ENCODE data around the gene NSUN6.

The NSUN6 gene, protein sequence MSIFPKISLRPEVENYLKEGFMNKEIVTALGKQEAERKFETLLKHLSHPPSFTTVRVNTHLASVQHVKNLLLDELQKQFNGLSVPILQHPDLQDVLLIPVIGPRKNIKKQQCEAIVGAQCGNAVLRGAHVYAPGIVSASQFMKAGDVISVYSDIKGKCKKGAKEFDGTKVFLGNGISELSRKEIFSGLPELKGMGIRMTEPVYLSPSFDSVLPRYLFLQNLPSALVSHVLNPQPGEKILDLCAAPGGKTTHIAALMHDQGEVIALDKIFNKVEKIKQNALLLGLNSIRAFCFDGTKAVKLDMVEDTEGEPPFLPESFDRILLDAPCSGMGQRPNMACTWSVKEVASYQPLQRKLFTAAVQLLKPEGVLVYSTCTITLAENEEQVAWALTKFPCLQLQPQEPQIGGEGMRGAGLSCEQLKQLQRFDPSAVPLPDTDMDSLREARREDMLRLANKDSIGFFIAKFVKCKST

GRCh38 chr10:18651324-18652007, at the start of gene NSUN6:
Gene NSUN6, minus strand, starts transcription at chr10:18651587. Its CDS starts 384 bp downstream, at chr10:18651203.
- peak; percentile 81 for DNase-seq

DNA sequence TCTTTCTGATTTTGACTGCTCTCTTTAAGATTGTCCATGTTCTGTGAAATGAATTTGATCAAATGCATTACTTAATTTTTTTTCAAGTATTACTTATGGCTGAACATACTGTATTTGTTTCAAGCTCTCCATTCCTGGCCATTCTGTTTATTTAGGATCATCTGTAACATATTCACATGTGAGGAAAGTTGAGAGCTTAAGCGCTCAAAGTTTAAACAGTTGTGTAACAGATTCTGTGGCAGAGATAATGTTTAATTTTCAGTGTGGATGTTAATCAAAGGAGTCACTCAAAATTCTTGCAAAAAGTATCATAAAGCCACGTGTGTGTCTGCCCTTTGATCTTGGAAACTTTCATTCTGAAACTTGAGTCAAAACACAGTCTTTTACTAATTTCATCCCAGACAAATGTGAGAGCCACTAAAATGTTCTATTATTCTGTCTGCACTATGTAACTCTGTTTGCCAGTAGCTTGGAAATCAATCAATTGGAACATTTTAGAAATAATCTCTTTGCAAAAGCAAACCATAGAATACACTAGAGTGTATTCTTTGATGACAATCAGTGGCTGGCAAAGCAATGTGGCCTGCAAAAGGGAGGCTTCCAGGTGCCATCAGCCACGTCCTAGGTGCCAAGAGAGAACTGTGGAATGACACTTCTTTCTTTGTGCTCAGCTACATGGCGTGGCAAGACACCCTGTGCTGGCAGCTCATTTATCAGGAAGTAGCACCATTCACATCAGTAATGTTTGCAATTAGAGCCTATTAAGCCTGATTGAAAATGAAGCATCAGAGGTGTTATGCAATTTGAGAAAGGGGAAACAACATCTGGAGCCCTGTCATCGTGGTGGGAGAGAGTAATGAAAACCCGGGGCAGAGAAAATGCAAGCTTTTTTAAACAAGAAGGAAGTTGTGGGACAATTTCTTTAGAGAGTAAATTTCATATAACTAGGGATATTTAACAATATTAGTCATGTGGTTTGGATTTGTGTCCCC, 48.8 kb upstream of the NSUN6 start:
- DNase-seq, result no peak

- DNase-seq, result no peak
Observed at GRCh38 chr10:18690541-18690940, 39.2 kb upstream of the NSUN6 start.

DNA sequence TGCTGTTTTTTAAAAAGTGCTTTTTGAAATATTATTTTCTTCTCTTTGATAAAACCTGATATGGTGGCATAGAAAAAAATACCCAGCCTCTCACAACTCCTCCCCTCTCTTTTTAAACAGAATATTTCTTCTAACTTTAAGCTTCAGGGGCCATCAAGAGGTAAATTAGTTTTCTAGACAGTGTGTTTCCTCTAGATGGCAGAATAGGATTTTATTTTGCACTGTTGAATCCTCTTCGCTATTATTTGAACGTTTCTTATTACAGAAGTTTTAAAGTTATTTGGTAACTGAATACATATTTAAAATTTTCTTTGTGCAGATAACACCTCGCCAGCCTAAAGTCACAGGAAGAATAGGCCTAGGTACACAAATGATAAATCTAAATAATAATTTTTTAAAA, 38.1 kb upstream of the NSUN6 start:
- DNase-seq, result no peak

DNA sequence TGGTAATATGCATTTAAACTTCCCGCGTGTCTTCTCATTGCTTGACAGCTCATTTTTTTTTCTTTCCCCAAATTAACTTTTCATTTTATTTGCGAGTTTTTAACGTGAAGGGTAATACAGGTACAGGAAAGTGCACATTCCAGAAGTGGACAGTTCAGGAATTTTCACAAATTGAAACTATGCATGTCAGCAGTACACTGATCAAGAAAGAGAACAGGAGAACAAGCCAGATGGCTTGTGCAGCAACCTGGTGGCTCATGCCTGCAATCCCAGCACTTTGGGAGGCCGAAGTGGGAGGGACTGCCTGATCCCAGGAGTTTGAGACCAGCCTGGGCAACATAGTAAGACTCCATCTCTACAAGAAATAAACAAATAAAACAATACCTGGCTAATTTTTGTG, 36.3 kb upstream of the NSUN6 start:
- no peak for DNase-seq

DNA sequence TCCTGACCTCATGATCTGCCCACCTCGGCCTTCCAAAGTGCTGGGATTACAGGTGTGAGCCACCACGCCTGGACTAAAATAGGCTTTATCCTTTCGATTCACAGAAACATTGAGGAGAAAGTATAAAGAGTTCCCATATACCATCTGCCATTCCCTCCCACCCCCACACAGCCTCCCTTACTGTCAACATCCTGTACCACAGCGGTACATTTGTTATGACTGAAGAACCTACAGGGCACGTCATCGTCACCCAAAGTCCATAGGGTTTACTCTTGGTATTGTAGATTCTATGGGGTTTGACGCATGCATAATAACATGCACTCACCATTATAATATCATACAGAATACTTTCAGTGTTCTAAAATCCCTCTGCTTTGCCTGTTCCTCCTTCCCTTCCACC, 35.8 kb upstream of the NSUN6 start:
- DNase-seq, result no peak

DNA sequence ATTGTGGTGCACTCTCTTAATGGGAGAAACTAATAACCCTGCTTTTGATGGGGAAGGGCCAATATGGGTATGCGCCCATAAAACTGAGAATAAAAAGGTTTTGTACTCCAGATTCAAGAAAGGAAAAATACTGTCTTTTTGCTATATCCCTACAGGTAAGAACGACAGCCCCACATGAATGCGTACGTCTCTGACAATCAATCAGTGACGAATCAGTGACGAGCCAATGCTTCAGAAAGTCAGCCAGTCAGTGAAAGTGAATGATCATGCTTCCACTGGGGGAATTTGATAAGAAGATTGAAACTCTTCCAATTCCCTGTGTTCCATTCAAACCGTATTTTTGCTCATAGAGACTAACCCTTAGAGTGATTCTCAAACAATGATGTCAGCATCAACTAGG, 34.2 kb upstream of the NSUN6 start:
- no peak for DNase-seq

DNA sequence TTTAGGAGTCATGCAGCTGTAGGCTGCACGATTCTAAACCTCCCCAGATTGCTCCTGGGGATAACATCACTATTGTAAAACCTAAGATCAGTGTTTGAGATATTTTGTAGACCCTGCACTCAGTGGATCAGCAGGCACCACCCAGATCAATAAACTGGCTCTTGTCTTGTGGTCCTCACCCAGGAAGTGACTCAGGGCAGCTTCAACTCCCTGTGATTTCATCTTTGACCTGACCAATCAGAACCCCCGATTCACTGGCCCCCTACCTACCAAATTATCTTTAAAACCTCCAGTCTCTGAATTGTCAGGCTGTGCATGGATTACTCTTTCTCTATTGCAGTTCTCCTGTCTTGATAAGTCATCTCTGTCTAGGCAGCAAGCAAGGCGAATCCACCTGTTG, 33.6 kb upstream of the NSUN6 start:
- no peak for DNase-seq

DNA sequence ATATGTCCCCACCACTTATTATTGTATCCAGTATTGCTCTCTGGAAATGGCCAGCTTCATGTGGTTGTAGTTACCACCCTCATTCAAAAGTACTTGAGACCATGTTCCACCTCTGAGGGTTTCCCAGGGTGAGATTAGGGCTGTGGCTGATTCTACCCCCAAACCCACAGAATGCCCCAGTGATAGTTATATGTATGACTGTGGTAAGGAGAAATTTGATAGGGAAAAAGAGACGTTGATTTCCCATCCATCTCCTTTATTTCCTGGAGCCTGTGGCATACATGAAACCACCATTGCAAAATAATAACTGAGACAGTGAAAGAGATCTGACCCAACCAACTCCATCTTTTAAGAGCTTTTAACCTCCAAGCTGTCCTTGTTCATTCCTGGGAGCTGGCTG, 33.0 kb upstream of the NSUN6 start:
- DNase-seq, result no peak

DNA sequence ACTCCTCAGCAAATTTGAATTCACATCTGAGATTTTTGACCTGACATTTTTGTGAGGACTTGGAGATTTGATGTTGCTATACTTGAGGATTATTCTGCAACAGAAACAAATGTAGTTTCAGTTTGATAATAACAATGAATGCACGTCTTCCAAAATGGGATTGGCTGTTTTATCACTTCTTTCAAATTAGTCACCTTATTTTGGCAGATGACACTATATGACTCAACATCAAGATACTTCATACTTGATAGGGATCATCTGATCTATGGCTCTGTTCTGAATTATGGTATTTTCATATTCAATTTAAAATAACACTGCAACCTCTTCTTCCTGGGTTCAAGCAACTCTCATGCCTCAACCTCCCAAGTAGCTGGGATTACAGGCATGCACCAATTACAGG, 32.0 kb upstream of the NSUN6 start:
- DNase-seq, result peak; percentile 69

DNA sequence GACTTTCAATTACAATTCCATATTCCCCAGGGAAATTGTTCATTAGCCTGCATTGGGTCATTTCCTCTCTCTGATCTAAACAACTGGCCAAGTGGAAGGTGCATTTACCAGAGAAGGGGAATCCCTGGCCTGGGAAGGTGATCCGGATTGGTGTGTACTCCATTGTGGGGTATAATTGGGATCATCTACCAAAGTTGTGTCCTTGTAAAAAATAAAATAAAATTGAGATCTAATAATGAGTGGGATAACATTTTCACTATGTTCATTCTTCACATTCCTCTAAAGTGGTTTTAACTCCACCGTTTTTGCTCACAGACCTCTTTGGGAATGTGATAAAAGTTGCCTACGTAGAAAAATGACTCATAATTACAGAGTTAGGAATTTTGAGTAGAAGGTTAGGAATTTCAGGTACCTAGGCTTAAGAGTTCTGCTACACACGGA, 30.6 kb upstream of the NSUN6 start:
- peak; percentile 74 for DNase-seq

- DNase-seq, result peak; percentile 71
Observed at GRCh38 chr10:18681366-18681765, 30.0 kb upstream of the NSUN6 start.

DNA sequence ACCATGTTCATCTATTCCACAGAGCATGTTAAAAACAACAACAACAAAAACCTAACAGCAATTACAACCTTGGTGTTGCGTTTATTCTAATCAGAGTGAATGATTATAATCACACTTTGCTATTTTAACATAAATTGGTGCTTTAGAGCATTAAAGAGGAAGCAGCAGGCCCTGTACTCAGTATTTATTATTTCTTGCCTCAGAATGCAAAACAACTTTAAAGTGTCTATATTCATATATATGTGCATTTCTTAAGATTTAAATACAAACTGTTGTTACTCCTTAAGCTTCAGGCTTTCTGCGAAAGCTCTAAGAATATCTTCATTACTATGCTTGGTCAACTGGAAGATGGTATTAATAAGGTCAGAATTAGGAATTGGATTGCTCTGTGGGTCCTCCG, 29.4 kb upstream of the NSUN6 start:
- DNase-seq, result no peak

DNA sequence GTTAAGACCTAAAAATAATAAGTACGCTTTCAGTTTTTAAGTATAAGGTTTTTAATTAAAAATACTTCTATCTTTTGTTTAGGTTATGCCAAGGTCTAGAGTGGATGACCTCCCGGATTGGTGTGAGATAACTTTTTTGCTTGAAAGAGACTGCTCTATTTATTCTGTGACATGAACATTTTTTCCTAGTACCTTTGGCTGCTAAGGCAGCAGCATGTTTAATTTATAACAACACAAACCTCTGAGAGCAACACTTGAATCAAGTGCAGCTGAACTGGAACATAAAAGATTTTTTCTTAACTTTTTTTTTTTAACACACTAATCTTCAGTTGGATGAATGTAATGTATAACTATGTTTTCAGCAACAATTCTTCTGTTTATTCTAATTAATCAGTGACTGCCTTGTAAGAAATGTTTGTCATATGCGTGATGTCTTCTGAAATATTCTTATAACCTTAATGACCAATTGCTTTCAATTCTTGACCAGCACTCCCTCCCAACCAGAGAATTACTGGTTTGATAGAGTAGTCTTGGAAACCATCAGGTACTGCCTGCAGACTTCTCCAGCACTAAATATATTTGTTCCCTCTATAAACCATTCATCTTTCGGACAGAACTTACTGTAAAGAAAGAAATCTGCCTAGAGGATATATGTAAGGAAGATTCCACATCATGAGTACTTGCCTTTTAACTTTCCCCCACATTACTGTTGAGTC, 23.9 kb upstream of the NSUN6 start:
- no peak for DNase-seq

DNA sequence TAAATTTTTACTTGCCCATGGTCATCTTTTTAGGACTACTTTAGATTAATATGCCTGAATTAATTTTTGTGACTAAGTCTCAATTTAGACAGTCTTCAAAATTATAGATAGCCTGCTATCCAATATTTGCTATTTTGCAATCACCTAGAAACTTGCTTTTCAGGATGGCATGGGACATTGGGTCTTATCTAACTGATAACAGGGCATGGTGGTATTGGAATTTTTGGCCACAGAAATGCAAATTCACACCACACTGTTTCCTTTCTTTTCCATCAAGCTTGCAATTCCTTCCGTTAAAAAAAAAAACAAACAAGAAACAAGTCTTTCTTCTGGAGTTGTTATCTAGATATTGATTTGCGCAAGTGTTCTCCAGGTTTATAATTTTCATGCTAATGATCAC, 16.6 kb upstream of the NSUN6 start:
- no peak for DNase-seq

- peak; percentile 77 for DNase-seq
Observed at GRCh38 chr10:18666810-18667209, 15.4 kb upstream of the NSUN6 start.

GRCh38 chr10:18665815-18666558, 14.6 kb upstream of the NSUN6 start:
- no peak for DNase-seq

DNA sequence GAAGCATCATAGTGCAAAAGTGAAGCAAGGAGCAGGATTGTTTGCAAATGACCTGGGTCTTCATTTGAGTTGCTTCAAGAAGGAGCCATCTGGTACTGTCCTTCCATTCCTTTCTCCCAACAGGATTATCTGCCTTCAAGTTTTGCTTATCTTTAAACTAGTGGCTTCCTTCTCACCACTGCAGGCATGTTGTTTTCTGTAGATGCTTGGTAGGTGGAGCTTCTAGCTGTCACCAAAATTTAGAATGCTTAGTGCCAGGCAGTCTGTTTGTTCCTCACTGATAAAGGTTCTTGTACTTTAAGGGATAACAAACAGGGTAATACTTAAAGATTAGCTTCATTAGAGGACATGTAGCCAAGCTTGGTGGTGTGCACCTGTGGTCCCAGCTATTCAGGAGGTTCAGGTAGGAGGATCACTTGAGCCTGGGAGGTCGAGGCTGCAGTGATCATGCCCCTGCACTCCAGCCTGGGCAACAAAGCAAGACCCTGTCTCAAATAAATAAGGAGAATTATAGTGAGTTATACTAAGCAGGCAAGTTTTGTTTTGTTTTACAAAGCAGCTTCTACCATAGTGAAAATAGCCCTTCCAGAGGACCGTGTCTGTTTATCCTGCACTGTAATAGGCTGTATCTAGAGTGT, 13.6 kb upstream of the NSUN6 start:
- DNase-seq, result no peak

- DNase-seq, result no peak
Observed at GRCh38 chr10:18660816-18661431, 9.5 kb upstream of the NSUN6 start.

- no peak for DNase-seq
Observed at GRCh38 chr10:18659819-18660535, 8.6 kb upstream of the NSUN6 start.

Measured in fibroblast of skin of right quadriceps (primary cell).